ENCODE data around the gene TAGAP. TPM values are rescaled to one million over a fixed set of nuclear protein-coding genes. Genes with fewer than 3 reads are reported as not detected.

Gene TAGAP
- total RNA-seq, 4 donors from 2014 or later: 1.0 to 4.3 (median 1.9) TPM

- Histone ChIP-seq H3K27ac (no peak overlapping the region), H3K27me3 (peaks cover 48% of the 10 kb centered on the region), H3K36me3 (no peaks in the 10 kb centered on the region), H3K9me3 (no peaks in the 10 kb centered on the region), H3K4me1 (no peaks in the 10 kb centered on the region), H3K4me3 (no peak overlapping the region)
- no peak for TF ChIP-seq POLR2A (IDR thresholded peaks at IDR 0.05)
- TF ChIP-seq EP300 (IDR thresholded peaks at IDR 0.05): no peak
- TF ChIP-seq POLR2AphosphoS5 (IDR thresholded peaks at IDR 0.05): no peak
- TF ChIP-seq CTCF (IDR thresholded peaks at IDR 0.05): no peak
- WGBS, 2 donors (ENCODE audit: low coverage in 1 of 2): 82 to 90% methylated on average over 4 to 10 of the region's 12 CpGs
- peak; percentile 13 for ATAC-seq
Observed at GRCh38 chr6:159053781-159054398, 9.1 kb upstream of the TAGAP start.

GRCh38 chr6:159052720-159053119, 7.9 kb upstream of the TAGAP start:
- H3K4me3 ChIP-seq: no peak overlapping the region
- no peaks in the 10 kb centered on the region for H3K36me3 ChIP-seq
- no peak for ATAC-seq
- peaks cover 60% of the 10 kb centered on the region for H3K27me3 ChIP-seq
- no peaks in the 10 kb centered on the region for H3K4me1 ChIP-seq
- 54% methylated on average over 2 to 3 of the region's 3 CpGs for WGBS, 2 donors (ENCODE audit: low coverage in 1 of 2)
- H3K9me3 ChIP-seq: no peaks in the 10 kb centered on the region
- no peak for TF ChIP-seq EP300 (IDR thresholded peaks at IDR 0.05)
- TF ChIP-seq POLR2A (IDR thresholded peaks at IDR 0.05): no peak
- no peak for TF ChIP-seq CTCF (IDR thresholded peaks at IDR 0.05)
- no peak for TF ChIP-seq POLR2AphosphoS5 (IDR thresholded peaks at IDR 0.05)
- no peak overlapping the region for H3K27ac ChIP-seq

- Histone ChIP-seq H3K27me3 (peaks cover 41% of the 10 kb centered on the region), H3K27ac (no peak overlapping the region), H3K4me1 (peaks cover 0 to 7% (median 0%) of the 10 kb centered on the region in 3 donors), H3K4me3 (no peak overlapping the region), H3K36me3 (no peaks in the 10 kb centered on the region), H3K9me3 (no peaks in the 10 kb centered on the region)
- whole genome bisulfite sequencing, 2 donors (ENCODE audit: low coverage in 1 of 2): 50 to 60% methylated on average over 9 to 10 of the region's 10 CpGs
- TF ChIP-seq POLR2A (IDR thresholded peaks at IDR 0.05): no peak
- no peak for ATAC-seq
Observed at GRCh38 chr6:159047891-159048685, 3.3 kb upstream of the TAGAP start.

GRCh38 chr6:159045801-159046200, 1.0 kb upstream of the TAGAP start:
- Histone ChIP-seq H3K27ac (no peak overlapping the region), H3K4me3 (no peak overlapping the region), H3K27me3 (peaks cover 33% of the 10 kb centered on the region), H3K4me1 (peaks cover 0 to 16% (median 0%) of the 10 kb centered on the region in 3 donors), H3K36me3 (no peaks in the 10 kb centered on the region), H3K9me3 (no peaks in the 10 kb centered on the region)
- TF ChIP-seq POLR2A (IDR thresholded peaks at IDR 0.05) (no peak), POLR2AphosphoS5 (IDR thresholded peaks at IDR 0.05) (no peak), CTCF (IDR thresholded peaks at IDR 0.05) (no peak), EP300 (IDR thresholded peaks at IDR 0.05) (no peak)
- WGBS, 2 donors (ENCODE audit: low coverage in 1 of 2): 68 to 78% methylated on average over 7 of the region's 7 CpGs
- ATAC-seq: no peak

- 72 to 77% methylated on average over 7 of the region's 7 CpGs for WGBS, 2 donors (ENCODE audit: low coverage in 1 of 2)
- H3K36me3 ChIP-seq: no peaks in the 10 kb centered on the region
- H3K9me3 ChIP-seq: no peaks in the 10 kb centered on the region
- TF ChIP-seq EP300 (IDR thresholded peaks at IDR 0.05): no peak
- no peak for TF ChIP-seq POLR2AphosphoS5 (IDR thresholded peaks at IDR 0.05)
- no peak for TF ChIP-seq POLR2A (IDR thresholded peaks at IDR 0.05)
- TF ChIP-seq CTCF (IDR thresholded peaks at IDR 0.05): no peak
- peak overlapping the region in 1 of 4 donors; percentile 3 for H3K27ac ChIP-seq
- ATAC-seq: no peak
- H3K4me3 ChIP-seq: peak overlapping the region in 1 of 2 donors; percentile 29
- peaks cover 0 to 16% (median 0%) of the 10 kb centered on the region in 3 donors for H3K4me1 ChIP-seq
- H3K27me3 ChIP-seq: peaks cover 23% of the 10 kb centered on the region
Observed at GRCh38 chr6:159043947-159044346, 844 bp downstream of the TAGAP start.
